Gastroesophageal sphincter (tissue), 3 donors: ENCODE data around the gene BHLHE23.

Experiments used
- EP300 ChIP-seq: sonication (generic); formaldehyde crosslinking; IDR thresholded peaks from one replicate; pipeline ENCODE4 v1.6.1; 2017; ENCODE audit warnings: antibody characterized with exemption, mild to moderate bottlenecking
- POLR2A ChIP-seq, 2 donors: fragments of 450-650 bp; IDR thresholded peaks; one replicate each; pipeline ENCODE4 v1.6.1; 2017; ENCODE audit warnings: antibody characterized with exemption in 2 of 2, mild to moderate bottlenecking in 2 of 2, moderate library complexity in 1 of 2
- POLR2AphosphoS5 ChIP-seq: sonication (generic); formaldehyde crosslinking; IDR thresholded peaks from one replicate; pipeline ENCODE4 v1.6.1; 2017; ENCODE audit warnings: antibody characterized with exemption
- TF ChIP-seq, protein P1 (sequence below), 4 experiments: fragments of 200-600 bp in 2 of 4; fragments of 450-650 bp in 2 of 4; sonication (generic) in 1 of 4; IDR thresholded peaks; one replicate each; pipeline ENCODE4 v1.5.1; 2017 to 2019; ENCODE audit warnings: antibody characterized with exemption in 4 of 4, mild to moderate bottlenecking in 2 of 4, moderate library complexity in 2 of 4

DNA sequence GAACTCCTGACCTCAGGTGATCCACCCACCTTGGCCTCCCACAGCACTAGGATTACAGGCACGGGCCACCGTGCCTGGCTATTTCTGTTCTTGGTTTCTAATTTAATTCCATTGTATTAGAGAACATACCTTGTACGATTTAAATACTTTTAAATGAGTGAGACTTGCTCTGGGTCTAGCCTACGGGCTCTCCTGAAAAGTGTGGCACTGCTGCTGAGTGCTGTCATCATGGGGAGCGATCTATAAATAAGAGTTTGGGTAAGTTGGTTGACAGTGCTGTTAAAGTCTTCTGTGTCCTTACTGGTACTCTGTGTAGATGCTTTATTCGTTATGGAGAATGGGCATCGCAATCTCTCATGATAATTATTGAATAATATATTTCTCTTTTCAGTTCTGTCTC, 35.0 kb upstream of the BHLHE23 start:
- TF ChIP-seq, protein P1, sequence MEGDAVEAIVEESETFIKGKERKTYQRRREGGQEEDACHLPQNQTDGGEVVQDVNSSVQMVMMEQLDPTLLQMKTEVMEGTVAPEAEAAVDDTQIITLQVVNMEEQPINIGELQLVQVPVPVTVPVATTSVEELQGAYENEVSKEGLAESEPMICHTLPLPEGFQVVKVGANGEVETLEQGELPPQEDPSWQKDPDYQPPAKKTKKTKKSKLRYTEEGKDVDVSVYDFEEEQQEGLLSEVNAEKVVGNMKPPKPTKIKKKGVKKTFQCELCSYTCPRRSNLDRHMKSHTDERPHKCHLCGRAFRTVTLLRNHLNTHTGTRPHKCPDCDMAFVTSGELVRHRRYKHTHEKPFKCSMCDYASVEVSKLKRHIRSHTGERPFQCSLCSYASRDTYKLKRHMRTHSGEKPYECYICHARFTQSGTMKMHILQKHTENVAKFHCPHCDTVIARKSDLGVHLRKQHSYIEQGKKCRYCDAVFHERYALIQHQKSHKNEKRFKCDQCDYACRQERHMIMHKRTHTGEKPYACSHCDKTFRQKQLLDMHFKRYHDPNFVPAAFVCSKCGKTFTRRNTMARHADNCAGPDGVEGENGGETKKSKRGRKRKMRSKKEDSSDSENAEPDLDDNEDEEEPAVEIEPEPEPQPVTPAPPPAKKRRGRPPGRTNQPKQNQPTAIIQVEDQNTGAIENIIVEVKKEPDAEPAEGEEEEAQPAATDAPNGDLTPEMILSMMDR (IDR thresholded peaks at IDR 0.05) = no peak
- TF ChIP-seq POLR2A (IDR thresholded peaks at IDR 0.05) = no peak
- no peak for TF ChIP-seq POLR2AphosphoS5
- no peak for TF ChIP-seq EP300
